GM23338 (cell line): Measurements from ENCODE around the gene TLE3.

Experiments used
- CTCF ChIP-seq, 2 experiments: fragments of 200-600 bp in 1 of 2; sonication (generic) in 1 of 2; conservative IDR thresholded peaks; 2 replicates each; pipeline versions ENCODE4 v1.5.1 to v1.6.1; 2016 to 2017; ENCODE audit warnings: antibody characterized with exemption in 2 of 2, low read depth in 2 of 2, mild to moderate bottlenecking in 2 of 2, moderate library complexity in 1 of 2
- EZH2 ChIP-seq: fragments of 200-600 bp; sonication (generic); IDR thresholded peaks from one replicate; pipeline ENCODE4 v1.8.0; 2017; ENCODE audit warnings: antibody characterized with exemption, mild to moderate bottlenecking, low read depth; ENCODE audit not compliant: unreplicated experiment
- POLR2AphosphoS5 ChIP-seq: IDR thresholded peaks from 2 replicates; pipeline ENCODE4 v1.6.1; 2016; ENCODE audit warnings: antibody characterized with exemption, low read depth
- TF ChIP-seq, protein P1 (sequence below): IDR thresholded peaks from one replicate; pipeline ENCODE4 v1.6.1; 2018; ENCODE audit warnings: antibody characterized with exemption; ENCODE audit not compliant: unreplicated experiment

DNA sequence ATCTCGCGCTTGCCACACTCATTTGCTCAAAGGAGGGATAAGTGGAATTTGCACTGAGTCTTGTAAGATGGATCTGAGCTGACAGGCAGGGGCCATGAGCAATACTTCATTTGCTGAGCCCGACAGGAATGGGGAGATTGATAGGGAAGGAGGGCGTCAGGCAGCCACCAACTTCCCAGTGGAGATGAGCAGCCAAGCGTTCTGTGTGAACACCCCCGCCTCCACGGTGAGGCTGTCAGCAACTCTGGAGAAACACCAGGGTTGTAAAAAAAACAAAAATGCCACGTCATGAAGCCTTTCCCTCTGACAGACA, 36.8 kb downstream of the TLE3 start:
- TF ChIP-seq, protein P1, sequence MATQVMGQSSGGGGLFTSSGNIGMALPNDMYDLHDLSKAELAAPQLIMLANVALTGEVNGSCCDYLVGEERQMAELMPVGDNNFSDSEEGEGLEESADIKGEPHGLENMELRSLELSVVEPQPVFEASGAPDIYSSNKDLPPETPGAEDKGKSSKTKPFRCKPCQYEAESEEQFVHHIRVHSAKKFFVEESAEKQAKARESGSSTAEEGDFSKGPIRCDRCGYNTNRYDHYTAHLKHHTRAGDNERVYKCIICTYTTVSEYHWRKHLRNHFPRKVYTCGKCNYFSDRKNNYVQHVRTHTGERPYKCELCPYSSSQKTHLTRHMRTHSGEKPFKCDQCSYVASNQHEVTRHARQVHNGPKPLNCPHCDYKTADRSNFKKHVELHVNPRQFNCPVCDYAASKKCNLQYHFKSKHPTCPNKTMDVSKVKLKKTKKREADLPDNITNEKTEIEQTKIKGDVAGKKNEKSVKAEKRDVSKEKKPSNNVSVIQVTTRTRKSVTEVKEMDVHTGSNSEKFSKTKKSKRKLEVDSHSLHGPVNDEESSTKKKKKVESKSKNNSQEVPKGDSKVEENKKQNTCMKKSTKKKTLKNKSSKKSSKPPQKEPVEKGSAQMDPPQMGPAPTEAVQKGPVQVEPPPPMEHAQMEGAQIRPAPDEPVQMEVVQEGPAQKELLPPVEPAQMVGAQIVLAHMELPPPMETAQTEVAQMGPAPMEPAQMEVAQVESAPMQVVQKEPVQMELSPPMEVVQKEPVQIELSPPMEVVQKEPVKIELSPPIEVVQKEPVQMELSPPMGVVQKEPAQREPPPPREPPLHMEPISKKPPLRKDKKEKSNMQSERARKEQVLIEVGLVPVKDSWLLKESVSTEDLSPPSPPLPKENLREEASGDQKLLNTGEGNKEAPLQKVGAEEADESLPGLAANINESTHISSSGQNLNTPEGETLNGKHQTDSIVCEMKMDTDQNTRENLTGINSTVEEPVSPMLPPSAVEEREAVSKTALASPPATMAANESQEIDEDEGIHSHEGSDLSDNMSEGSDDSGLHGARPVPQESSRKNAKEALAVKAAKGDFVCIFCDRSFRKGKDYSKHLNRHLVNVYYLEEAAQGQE: no peak
- TF ChIP-seq CTCF (conservative IDR thresholded peaks at IDR 0.05; ENCODE audit: low read depth in 2 of 2) (no peak), POLR2AphosphoS5 (no peak), EZH2 (no peak)
